Measurements from ENCODE around the gene METTL17. TPM values are rescaled to one million over a fixed set of nuclear protein-coding genes. Genes with fewer than 3 reads are reported as not detected.
"Not testable (repeated sequence)": the region's sequence is repeated elsewhere in the genome, so short reads cannot be mapped to it uniquely, and the experiment has no call there.

The METTL17 gene
- total RNA-seq, 4 donors from 2014 or later, result 39.8 to 57.4 (median 41.7) TPM

DNA sequence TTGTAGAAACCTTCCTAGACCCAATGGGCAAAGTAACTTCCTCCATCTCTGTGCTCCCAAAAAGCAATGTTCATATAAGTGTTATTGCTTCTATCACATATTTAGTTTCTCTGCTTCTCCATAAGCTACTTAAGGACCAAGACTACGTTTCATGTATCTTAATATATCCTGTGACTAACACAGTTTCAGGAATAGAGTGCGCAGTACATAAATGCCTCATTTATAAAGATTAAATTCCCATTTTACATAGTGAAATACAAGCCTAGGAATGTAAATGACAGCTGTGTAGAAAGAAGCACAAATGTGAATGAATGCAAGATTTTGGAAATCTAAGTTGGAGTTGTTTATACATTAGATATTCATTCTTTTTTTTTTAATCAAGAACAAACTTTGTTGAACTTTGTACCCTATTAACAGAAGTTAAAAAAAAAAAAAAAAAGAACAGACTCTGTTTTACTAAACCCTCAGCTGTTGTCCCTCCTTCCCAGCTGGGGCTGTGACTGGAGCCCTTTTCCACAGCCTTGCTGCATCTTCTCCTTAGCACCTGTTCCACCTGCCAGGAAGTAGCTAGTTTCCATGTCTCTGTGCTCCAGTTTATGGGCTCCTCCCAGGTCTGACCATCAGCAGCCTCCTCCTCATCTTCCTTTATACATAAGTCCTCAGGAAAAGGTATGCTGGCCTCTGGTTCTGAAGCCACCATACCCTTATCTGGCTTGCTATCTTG lies 7.0 kb upstream of the METTL17 start:
- peaks cover 0 to 4% (median 0%) of the 10 kb centered on the region in 4 donors for H3K27me3 ChIP-seq
- no peaks in the 10 kb centered on the region for H3K9me3 ChIP-seq
- no peaks in the 10 kb centered on the region for H3K4me1 ChIP-seq
- WGBS, result 59% methylated on average over 2 of the region's 2 CpGs
- DNase-seq (ENCODE audit: extremely low spot score), result no peak
- intact Hi-C loops (cut with DNase I), result loop anchor here (10.0 kb wide), 1 partner anchor 518 kb away; the partner anchor contains the start of genes PIP4P1 and PNP
- no peak overlapping the region for H3K4me3 ChIP-seq
- no peaks in the 10 kb centered on the region for H3K36me3 ChIP-seq
- TF ChIP-seq, protein P1, sequence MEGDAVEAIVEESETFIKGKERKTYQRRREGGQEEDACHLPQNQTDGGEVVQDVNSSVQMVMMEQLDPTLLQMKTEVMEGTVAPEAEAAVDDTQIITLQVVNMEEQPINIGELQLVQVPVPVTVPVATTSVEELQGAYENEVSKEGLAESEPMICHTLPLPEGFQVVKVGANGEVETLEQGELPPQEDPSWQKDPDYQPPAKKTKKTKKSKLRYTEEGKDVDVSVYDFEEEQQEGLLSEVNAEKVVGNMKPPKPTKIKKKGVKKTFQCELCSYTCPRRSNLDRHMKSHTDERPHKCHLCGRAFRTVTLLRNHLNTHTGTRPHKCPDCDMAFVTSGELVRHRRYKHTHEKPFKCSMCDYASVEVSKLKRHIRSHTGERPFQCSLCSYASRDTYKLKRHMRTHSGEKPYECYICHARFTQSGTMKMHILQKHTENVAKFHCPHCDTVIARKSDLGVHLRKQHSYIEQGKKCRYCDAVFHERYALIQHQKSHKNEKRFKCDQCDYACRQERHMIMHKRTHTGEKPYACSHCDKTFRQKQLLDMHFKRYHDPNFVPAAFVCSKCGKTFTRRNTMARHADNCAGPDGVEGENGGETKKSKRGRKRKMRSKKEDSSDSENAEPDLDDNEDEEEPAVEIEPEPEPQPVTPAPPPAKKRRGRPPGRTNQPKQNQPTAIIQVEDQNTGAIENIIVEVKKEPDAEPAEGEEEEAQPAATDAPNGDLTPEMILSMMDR (IDR thresholded peaks at IDR 0.05), result no peak
- TF ChIP-seq POLR2AphosphoS5 (IDR thresholded peaks at IDR 0.05) (no peak), POLR2A (IDR thresholded peaks at IDR 0.05; ENCODE audit: low read depth) (no peak), EP300 (IDR thresholded peaks at IDR 0.05) (no peak)
- no peak overlapping the region for H3K27ac ChIP-seq (replicated peaks in 1 of 4)

DNA sequence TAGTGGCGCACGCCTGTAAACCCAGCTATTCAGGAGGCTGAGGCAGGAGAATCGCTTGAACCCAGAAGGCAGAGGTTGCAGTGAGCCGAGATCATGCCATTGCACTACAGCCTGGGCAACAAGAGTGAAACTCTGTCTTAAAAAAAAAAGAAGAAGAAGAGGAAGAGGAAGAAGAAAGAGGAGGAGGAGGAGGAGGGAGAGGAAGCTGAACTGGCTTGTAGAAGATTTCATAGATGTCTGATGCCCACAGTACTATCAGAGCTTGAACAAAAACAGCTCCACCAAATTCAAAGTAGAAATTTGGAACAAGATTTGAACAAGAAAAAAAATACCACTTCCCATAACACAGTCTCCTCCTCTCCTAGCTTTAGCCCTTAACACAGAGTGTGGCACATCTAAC lies 4.1 kb upstream of the METTL17 start:
- H3K4me3 ChIP-seq; DNase-seq (ENCODE audit: extremely low spot score); H3K36me3 ChIP-seq; H3K27me3 ChIP-seq; H3K27ac ChIP-seq (replicated peaks in 1 of 4); H3K9me3 ChIP-seq: not testable (repeated sequence)
- 94% methylated on average over 4 of the region's 4 CpGs for WGBS
- peaks cover 10 to 17% (median 14%) of the 10 kb centered on the region in 4 donors for H3K4me1 ChIP-seq
- intact Hi-C loops (cut with DNase I), result loop anchor here (10.0 kb wide), 1 partner anchor 521 kb away; the partner anchor contains the start of genes PIP4P1 and PNP

DNA sequence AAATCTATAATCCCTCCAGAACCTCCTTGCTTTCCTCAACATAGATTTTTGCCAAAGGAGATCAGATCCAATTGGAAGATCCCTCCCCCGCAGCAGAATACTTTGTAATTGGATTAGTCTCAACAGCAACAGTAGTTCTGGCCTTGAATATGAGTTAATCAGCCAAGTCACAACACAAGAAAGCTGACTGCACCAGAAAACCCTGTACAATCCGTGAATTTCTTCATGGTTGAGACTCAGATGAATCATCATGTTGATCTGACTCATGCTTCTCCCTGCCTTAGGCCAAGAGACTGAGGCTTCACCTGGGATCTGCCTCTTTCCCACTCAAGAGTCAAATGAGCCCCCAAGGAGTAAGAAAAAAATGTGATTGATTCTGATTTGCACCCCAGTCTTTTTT lies 3.0 kb upstream of the METTL17 start:
- H3K27ac ChIP-seq (replicated peaks in 1 of 4), result no peak overlapping the region
- peaks cover 0 to 5% (median 1%) of the 10 kb centered on the region in 4 donors for H3K36me3 ChIP-seq
- 42% methylated on average over 2 of the region's 2 CpGs for WGBS
- no peaks in the 10 kb centered on the region for H3K27me3 ChIP-seq
- peaks cover 22 to 28% (median 25%) of the 10 kb centered on the region in 4 donors for H3K4me1 ChIP-seq
- DNase-seq (ENCODE audit: extremely low spot score), result no peak
- TF ChIP-seq POLR2AphosphoS5 (IDR thresholded peaks at IDR 0.05) (no peak), POLR2A (IDR thresholded peaks at IDR 0.05; ENCODE audit: low read depth) (no peak)
- no peak overlapping the region for H3K4me3 ChIP-seq
- H3K9me3 ChIP-seq, result no peaks in the 10 kb centered on the region
- intact Hi-C loops (cut with DNase I), result loop anchor here (10.0 kb wide), 1 partner anchor 522 kb away; the partner anchor contains the start of genes PIP4P1 and PNP

- TF ChIP-seq POLR2A (IDR thresholded peaks at IDR 0.05; ENCODE audit: low read depth), result no peak
- TF ChIP-seq, protein P1 (IDR thresholded peaks at IDR 0.05), result no peak
- TF ChIP-seq EP300 (IDR thresholded peaks at IDR 0.05), result no peak
- TF ChIP-seq POLR2AphosphoS5 (IDR thresholded peaks at IDR 0.05), result no peak
- peak overlapping the region; percentile 75 to 82 (median 78) for H3K27ac ChIP-seq (replicated peaks in 1 of 4)
- peaks cover 26 to 34% (median 30%) of the 10 kb centered on the region in 4 donors for H3K4me1 ChIP-seq
Measured at GRCh38 chr14:20988717-20989470, 886 bp upstream of the METTL17 start.

DNA sequence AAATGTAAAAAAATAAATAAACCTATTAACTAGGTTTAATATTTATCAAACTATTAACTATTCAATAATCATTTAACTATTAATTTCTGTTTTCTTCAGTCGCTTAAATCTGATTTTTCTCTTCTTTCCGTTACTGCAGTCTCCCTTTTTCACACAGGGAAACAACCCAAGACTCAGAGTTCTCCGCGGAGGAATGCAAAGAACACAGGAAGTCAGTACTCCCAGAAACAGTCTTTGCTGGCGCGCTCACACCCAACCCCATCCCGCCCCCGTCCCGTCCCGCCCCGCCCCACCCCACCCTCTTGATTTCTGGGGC lies 351 bp upstream of the METTL17 start:
- peak overlapping the region; percentile 75 to 82 (median 78) for H3K27ac ChIP-seq (replicated peaks in 1 of 4)
- no peak for DNase-seq (ENCODE audit: extremely low spot score)
- intact Hi-C loops (cut with DNase I), result loop anchor here (10.0 kb wide), 1 partner anchor 525 kb away; the partner anchor contains the start of genes PIP4P1 and PNP

More at GRCh38 chr14:20988717-20989470, 886 bp upstream of the METTL17 start:
- intact Hi-C loops (cut with DNase I), result loop anchor here (10.0 kb wide), 1 partner anchor 524 kb away; the partner anchor contains the start of genes PIP4P1 and PNP
- WGBS, result 78% methylated on average over 14 of the region's 15 CpGs
- Histone ChIP-seq H3K27me3 (no peaks in the 10 kb centered on the region), H3K9me3 (no peaks in the 10 kb centered on the region), H3K36me3 (peaks cover 19 to 26% (median 22%) of the 10 kb centered on the region in 4 donors), H3K4me3 (peak overlapping the region; percentile 65 to 96 (median 76))
- no peak for DNase-seq (ENCODE audit: extremely low spot score)

More for the DNA sequence above, 351 bp upstream of the METTL17 start:
- Histone ChIP-seq H3K4me1 (peaks cover 26 to 34% (median 30%) of the 10 kb centered on the region in 4 donors), H3K9me3 (no peaks in the 10 kb centered on the region), H3K27me3 (no peaks in the 10 kb centered on the region), H3K36me3 (peaks cover 25 to 31% (median 27%) of the 10 kb centered on the region in 4 donors), H3K4me3 (peak overlapping the region; percentile 65 to 96 (median 76))
- TF ChIP-seq POLR2A (IDR thresholded peaks at IDR 0.05; ENCODE audit: low read depth), result no peak
- TF ChIP-seq EP300 (IDR thresholded peaks at IDR 0.05), result no peak
- no peak for TF ChIP-seq POLR2AphosphoS5 (IDR thresholded peaks at IDR 0.05)
- TF ChIP-seq, protein P1 (IDR thresholded peaks at IDR 0.05), result no peak
- under 1% methylated on average over 11 of the region's 11 CpGs for WGBS
